Stomach smooth muscle (tissue), 2 donors: ENCODE results near the gene ABCC10.

Experiments used
- H3K27ac ChIP-seq: one replicate; pipeline ENCODE4 v1.7.0; 2013; ENCODE audit warnings: mild to moderate bottlenecking, low read length, inconsistent platforms
- H3K27me3 ChIP-seq, 2 donors: one replicate each; pipeline ENCODE4 v1.7.0; 2013; ENCODE audit warnings: low read length in 2 of 2; ENCODE audit not compliant: insufficient read depth in 2 of 2, control insufficient read depth in 1 of 2
- H3K36me3 ChIP-seq, 2 donors: one replicate each; pipeline ENCODE4 v1.7.0; 2013; ENCODE audit warnings: low read length in 2 of 2; ENCODE audit not compliant: control insufficient read depth in 2 of 2, insufficient read depth in 2 of 2
- H3K4me1 ChIP-seq: one replicate; pipeline ENCODE4 v1.7.0; 2013; ENCODE audit warnings: low read length; ENCODE audit not compliant: control insufficient read depth, insufficient read depth
- H3K4me3 ChIP-seq, 2 donors: one replicate each; pipeline ENCODE4 v1.7.0; 2013; ENCODE audit warnings: low read length in 2 of 2
- H3K9ac ChIP-seq, 2 donors: one replicate each; pipeline ENCODE4 v1.7.0; 2013; ENCODE audit warnings: low read length in 2 of 2, mild to moderate bottlenecking in 1 of 2
- H3K9me3 ChIP-seq, 2 donors: one replicate each; pipeline ENCODE4 v1.7.0; 2013; ENCODE audit warnings: low read length in 2 of 2; ENCODE audit not compliant: control insufficient read depth in 2 of 2
- donor health status: healthy.
- donor health status: Pancreatic carcinoma.

Gene ABCC10

GRCh38 chr6:43445576-43445975 is 18.2 kb downstream of the ABCC10 start:
- H3K27ac ChIP-seq: no peak overlapping the region
- no peaks in the 10 kb centered on the region for H3K9me3 ChIP-seq
- H3K36me3 ChIP-seq: peaks cover 51 to 55% of the 10 kb centered on the region in 2 donors
- no peaks in the 10 kb centered on the region for H3K27me3 ChIP-seq
- no peak overlapping the region for H3K9ac ChIP-seq
- H3K4me1 ChIP-seq: no peaks in the 10 kb centered on the region
- H3K4me3 ChIP-seq: no peak overlapping the region

- H3K4me3 ChIP-seq: no peak overlapping the region
- H3K36me3 ChIP-seq: peaks cover 53 to 54% of the 10 kb centered on the region in 2 donors
- no peak overlapping the region for H3K9ac ChIP-seq
- no peak overlapping the region for H3K27ac ChIP-seq
- no peaks in the 10 kb centered on the region for H3K9me3 ChIP-seq
- H3K4me1 ChIP-seq: no peaks in the 10 kb centered on the region
- no peaks in the 10 kb centered on the region for H3K27me3 ChIP-seq
Observed at GRCh38 chr6:43447604-43448003, 20.3 kb downstream of the ABCC10 start.

- Histone ChIP-seq H3K4me1 (no peaks in the 10 kb centered on the region), H3K9ac (no peak overlapping the region), H3K4me3 (no peak overlapping the region), H3K27me3 (no peaks in the 10 kb centered on the region), H3K9me3 (no peaks in the 10 kb centered on the region), H3K36me3 (peaks cover 43 to 49% of the 10 kb centered on the region in 2 donors), H3K27ac (no peak overlapping the region)
Observed at GRCh38 chr6:43448916-43449315, 21.6 kb downstream of the ABCC10 start.

- no peak overlapping the region for H3K9ac ChIP-seq
- H3K27ac ChIP-seq: no peak overlapping the region
- H3K36me3 ChIP-seq: peaks cover 37 to 44% of the 10 kb centered on the region in 2 donors
- no peak overlapping the region for H3K4me3 ChIP-seq
- no peaks in the 10 kb centered on the region for H3K9me3 ChIP-seq
- H3K27me3 ChIP-seq: peaks cover 1% of the 10 kb centered on the region in 2 donors
- H3K4me1 ChIP-seq: peaks cover 11% of the 10 kb centered on the region
Observed at GRCh38 chr6:43450699-43451131, 23.4 kb downstream of the ABCC10 start.

- Histone ChIP-seq H3K4me3 (no peak overlapping the region), H3K9me3 (no peaks in the 10 kb centered on the region), H3K36me3 (peaks cover 37 to 40% of the 10 kb centered on the region in 2 donors), H3K27me3 (peaks cover 7 to 8% of the 10 kb centered on the region in 2 donors), H3K4me1 (peaks cover 13% of the 10 kb centered on the region), H3K27ac (no peak overlapping the region), H3K9ac (no peak overlapping the region)
Observed at GRCh38 chr6:43451348-43451747, 24.0 kb downstream of the ABCC10 start.

- peaks cover 37 to 38% of the 10 kb centered on the region in 2 donors for H3K36me3 ChIP-seq
- H3K27me3 ChIP-seq: peaks cover 10 to 13% of the 10 kb centered on the region in 2 donors
- no peak overlapping the region for H3K4me3 ChIP-seq
- H3K9ac ChIP-seq: no peak overlapping the region
- H3K4me1 ChIP-seq: peaks cover 13% of the 10 kb centered on the region
- no peaks in the 10 kb centered on the region for H3K9me3 ChIP-seq
- no peak overlapping the region for H3K27ac ChIP-seq
Observed at GRCh38 chr6:43451939-43452338, 24.6 kb downstream of the ABCC10 start.

- Histone ChIP-seq H3K4me1 (peaks cover 13% of the 10 kb centered on the region), H3K9me3 (no peaks in the 10 kb centered on the region), H3K9ac (no peak overlapping the region), H3K36me3 (peaks cover 29 to 30% of the 10 kb centered on the region in 2 donors), H3K27ac (no peak overlapping the region), H3K4me3 (no peak overlapping the region), H3K27me3 (peaks cover 10 to 14% of the 10 kb centered on the region in 2 donors)
Observed at GRCh38 chr6:43452896-43453295, 25.6 kb downstream of the ABCC10 start.

GRCh38 chr6:43453831-43454230 is 26.5 kb downstream of the ABCC10 start:
- Histone ChIP-seq H3K27me3 (peaks cover 10 to 16% of the 10 kb centered on the region in 2 donors), H3K4me3 (no peak overlapping the region), H3K27ac (no peak overlapping the region), H3K9ac (no peak overlapping the region), H3K36me3 (peaks cover 21 to 23% of the 10 kb centered on the region in 2 donors), H3K4me1 (peaks cover 13% of the 10 kb centered on the region), H3K9me3 (no peaks in the 10 kb centered on the region)

- H3K27ac ChIP-seq: no peak overlapping the region
- H3K9me3 ChIP-seq: no peaks in the 10 kb centered on the region
- peak overlapping the region; percentile 53 to 70 for H3K4me3 ChIP-seq
- H3K27me3 ChIP-seq: peaks cover 10 to 19% of the 10 kb centered on the region in 2 donors
- peaks cover 16 to 21% of the 10 kb centered on the region in 2 donors for H3K36me3 ChIP-seq
- H3K4me1 ChIP-seq: peaks cover 13% of the 10 kb centered on the region
- no peak overlapping the region for H3K9ac ChIP-seq
Observed at GRCh38 chr6:43454290-43454695, 27.0 kb downstream of the ABCC10 start.

GRCh38 chr6:43454696-43455530 is 27.6 kb downstream of the ABCC10 start:
- H3K4me3 ChIP-seq: peak overlapping the region; percentile 53 to 70
- H3K27ac ChIP-seq: no peak overlapping the region
- peaks cover 10 to 19% of the 10 kb centered on the region in 2 donors for H3K27me3 ChIP-seq
- H3K9me3 ChIP-seq: peaks cover 0 to 1% of the 10 kb centered on the region in 2 donors
- H3K9ac ChIP-seq: peak overlapping the region in 1 of 2 donors; percentile 48
- peaks cover 13% of the 10 kb centered on the region for H3K4me1 ChIP-seq
- H3K36me3 ChIP-seq: peaks cover 11 to 16% of the 10 kb centered on the region in 2 donors
